CD4-positive, alpha-beta T cell treated with Interleukin-6 for 4 hours (primary cell): ENCODE measurements around the gene CHN2.
A peak's percentile ranks its signal among the peaks of the same experiment; 100 is the strongest.

Source experiments
- DNase-seq: peaks from one replicate; pipeline ENCODE4 v3.0.0-alpha.2; 2020; ENCODE audit warnings: mixed read lengths

Gene CHN2

GRCh38 chr7:29340696-29341095, 146.1 kb downstream of the CHN2 start:
- no peak for DNase-seq

DNA sequence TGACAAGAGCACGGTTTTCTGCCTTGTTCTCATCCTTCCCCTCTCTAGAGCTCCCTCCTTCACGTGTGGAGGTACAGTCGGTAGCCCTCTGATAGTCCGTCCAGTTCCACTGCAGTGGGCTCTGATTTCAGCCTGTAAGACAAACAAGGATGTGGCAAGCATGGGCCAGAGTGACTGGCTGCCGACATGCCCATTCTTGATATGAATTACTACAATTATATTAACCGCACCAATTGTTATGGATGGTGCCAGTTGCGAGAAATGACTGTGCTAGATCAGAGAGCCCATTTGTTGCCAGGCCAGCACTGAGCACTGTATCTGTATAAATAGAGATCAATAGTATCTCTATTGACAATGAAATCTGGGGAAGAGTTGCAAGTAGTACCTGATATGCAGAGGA, 146.6 kb downstream of the CHN2 start:
- DNase-seq: no peak

DNA sequence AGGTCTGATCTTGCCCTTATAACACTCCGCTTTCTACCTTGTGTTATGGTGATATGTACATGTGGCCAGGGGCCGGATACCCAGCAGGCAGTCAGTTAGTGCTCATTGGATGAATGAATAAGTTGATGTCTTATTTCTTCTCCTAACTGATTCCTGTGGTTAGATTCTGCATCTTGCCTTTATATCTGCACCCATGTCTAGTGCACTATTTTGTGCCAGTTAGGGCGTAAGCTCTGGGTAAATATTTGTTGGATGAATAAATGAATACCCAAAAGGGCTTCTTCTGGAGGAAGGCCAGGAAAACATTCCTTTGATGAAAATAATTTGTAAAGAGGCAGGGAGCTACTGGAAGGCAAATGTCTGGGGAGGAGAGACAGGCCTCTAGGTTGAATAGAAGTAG, 148.2 kb downstream of the CHN2 start:
- DNase-seq: no peak

GRCh38 chr7:29343399-29343798, 148.8 kb downstream of the CHN2 start:
- DNase-seq: no peak

GRCh38 chr7:29344334-29344978, 149.9 kb downstream of the CHN2 start:
- DNase-seq: no peak

GRCh38 chr7:29345590-29345989, 151.0 kb downstream of the CHN2 start:
- peak; percentile 16 for DNase-seq

DNA sequence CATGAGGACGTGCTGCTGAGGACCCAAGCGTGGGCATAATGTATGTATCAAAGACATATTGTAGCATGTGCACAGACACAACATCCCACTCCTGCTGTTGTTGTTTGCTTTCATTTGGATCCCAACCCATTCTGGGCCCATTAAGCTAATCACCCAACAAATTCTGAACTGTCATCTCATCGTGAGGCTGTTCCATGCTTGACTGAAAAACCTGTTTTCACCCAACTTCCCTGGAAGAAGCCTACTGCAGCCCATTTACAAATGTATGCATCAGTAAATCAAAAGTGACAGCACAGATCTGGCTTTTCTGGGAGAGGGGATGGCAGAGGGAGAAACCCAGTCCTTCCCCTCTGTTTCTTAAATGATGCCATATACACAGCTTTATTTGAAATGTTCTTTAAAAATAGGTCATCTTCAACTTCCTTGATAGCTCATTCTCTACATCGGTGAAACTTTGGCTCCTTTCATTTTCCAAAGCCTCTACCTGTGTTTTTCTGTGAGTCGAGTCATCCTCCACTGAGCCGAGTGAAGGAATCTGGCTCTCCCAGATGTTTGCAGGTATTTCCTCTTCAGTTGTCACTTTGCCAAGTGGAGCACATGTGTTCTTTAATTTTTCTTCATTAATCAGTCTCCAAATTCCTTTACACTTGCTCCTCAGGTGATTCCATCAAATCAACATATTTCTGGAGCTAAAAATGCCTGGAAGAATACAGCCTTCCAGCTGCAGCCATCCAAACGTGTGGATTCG, 151.8 kb downstream of the CHN2 start:
- no peak for DNase-seq

- no peak for DNase-seq
These were observed 154.8 kb downstream of the CHN2 start for GRCh38 chr7:29349362-29349761.

DNA sequence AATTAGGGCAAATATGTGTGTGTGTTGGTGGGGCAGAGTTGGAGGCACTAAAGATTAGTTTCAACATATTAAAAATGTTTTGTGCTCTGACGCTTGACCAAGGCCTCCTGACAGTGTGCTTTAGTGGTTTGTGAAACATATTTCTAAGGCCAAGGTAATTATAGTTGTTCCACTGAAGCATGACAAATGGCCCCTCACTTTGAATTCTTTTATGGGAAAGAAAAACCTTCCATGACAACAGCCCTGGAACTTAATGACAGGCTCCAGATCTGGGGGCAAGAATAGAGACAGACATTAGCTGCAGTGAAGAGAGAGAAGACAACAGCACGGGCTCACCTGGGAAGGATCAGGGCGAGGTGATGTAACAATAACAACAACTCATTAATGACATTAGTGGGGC, 155.8 kb downstream of the CHN2 start:
- DNase-seq: no peak

DNA sequence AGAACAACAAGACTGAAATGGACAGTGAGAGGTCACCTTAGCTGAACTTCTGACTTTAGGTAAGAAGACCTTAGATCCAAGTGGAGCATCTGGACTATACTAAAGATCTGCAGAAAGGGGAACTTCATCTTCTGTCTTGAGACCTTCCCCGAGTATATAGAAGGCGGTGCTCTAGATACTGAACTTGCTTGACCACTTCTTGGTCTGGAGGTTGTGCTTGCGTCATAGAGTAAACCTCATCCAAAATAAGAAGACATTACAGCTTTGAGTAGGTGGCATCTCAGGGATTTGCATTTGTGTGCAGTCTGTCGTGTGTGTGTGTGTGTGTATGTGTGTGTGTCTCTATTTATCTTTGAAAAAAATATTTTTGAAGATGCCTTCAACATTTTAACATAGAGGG, 157.5 kb downstream of the CHN2 start:
- no peak for DNase-seq

- DNase-seq: no peak
These were observed 159.2 kb downstream of the CHN2 start for GRCh38 chr7:29353810-29354209.

GRCh38 chr7:29354340-29354739, 159.8 kb downstream of the CHN2 start:
- DNase-seq: no peak

DNA sequence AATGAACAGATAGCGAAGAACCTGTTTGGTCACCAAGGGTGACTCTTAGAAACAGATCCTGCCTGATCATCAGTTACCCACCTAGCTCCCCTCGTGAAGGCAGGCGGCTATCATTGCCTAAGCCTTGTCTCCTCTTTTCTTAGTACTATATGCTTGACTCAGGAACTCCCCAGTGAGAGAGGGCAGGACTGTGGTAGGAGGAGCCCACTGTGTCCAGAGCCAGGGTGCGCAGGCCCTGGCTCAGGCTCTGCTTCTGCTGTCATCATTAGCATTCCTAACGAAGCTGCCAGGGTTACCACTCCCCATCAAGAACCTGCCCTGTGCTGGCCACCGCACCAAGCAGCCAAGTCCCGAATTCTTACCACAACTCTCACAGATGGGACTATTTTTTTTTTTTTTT, 160.8 kb downstream of the CHN2 start:
- no peak for DNase-seq

DNA sequence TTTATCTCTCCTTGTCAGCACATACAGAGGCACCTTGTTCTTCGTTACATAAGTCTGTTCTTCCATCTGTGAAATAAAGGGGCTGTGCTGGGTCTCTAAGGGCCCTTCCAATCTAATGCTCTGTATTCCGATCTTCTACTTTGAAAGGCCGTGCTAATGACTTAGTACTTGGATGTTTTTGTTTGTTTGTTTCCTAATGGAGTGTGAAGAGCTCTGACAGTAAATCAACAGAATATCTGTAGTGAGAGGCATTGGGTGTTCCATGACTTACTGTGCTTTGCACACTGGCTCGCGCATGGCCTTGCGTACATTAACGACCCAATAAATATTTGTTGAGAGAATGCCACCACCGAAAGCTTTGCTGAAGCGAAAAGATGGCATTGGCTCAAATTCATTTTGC, 162.1 kb downstream of the CHN2 start:
- no peak for DNase-seq

- no peak for DNase-seq
These were observed 165.0 kb downstream of the CHN2 start for GRCh38 chr7:29359482-29360093.

DNA sequence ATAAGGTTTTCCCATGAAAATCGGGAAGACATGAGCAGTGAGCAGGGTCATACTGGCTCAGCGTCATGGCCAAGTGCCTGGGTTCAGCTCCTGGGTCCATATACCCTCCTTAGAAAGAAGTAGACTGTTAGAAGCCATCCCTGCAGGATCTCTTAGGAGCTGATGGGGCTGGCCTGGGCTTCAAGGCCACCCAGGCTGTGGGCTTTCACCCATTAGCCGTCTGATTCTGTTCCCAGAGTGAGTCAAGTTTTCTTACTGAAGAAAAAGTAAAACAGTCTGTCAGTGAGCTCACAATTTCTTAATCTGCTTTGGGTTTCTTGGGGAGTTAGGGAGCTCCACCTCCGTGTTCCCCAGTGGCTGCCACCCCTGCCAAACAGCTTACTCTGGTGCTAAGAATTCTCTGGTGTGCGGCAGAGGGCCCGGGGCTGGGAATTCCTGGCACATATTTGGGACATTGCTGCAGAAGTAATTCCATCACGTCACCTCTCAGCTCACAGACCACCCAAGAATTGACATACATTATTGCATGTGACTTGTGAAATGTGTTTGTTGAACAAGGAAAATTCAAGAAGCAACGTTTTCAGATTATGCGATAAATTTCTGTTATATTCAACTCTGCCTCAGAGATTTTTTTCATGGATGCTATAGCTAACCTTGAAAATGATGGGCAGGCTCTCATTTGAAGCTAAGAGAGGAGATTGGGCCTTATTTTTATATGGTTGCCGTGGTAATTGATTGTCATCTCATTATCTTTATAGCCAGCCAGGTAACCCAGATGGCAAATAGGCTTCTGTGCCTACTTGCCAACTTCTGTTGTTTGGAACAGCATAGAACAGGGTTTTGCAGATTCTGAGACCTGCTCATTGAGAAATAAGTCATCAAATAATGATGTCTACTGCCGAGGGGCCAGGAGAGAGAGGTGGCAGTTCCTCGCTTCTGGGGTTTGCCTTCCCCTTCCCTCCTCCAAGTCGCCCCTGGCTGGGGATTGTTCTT, 166.4 kb downstream of the CHN2 start:
- DNase-seq: no peak

DNA sequence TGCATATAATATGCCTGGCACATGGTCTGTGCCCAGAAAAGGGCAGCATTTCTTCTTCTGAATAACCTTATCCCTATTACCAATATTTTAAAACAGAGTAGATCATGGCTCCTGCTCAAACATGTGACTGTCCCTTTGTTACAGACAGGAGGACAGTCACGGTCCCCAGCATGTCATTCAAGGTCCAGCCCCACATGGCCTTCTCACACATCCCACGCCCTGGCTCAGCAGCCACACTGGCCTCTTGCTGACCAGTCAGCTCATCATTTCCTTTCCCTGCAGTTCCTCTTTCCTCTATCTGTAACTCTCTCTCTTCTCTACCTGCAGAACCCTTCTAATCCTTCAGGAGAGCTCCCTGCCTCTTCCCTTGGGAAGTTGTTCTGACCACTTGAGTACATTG, 167.8 kb downstream of the CHN2 start:
- DNase-seq: no peak

DNA sequence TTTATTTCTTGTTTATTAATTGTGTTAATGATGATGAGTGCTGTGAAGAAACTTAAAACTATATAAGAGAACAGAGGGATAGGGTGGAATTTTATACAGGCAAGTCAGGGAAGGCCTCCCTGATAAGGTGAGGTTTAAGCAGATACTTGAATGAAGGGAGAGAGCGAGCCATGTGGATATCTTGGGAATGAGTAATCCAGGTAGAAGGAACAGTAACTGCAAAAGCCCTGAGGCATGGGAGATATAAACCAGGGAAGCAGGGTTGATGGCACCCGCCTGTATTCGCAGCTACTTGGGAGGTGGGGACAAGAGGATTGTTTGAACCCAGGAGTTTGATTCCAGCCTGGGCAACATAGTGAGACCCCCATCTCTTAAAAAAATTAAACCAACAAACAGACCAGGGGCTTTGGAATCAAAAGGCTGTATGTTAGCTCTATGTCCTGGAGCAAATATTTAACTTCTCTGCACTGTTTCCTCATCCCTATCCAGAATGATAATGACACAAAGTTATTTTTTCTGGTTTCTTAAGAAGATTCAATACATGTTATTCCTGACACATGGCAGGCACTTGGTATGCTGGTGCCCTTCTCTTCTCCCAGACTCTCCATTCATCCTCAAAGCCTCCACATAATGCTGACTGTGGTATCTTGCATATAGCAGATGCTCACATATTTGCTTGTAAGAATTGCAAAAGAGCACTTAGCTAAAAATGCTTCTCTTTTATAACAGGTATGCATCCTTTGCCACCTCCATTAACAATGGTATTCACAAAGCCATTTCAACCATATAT, 169.3 kb downstream of the CHN2 start:
- no peak for DNase-seq

GRCh38 chr7:29364661-29365060, 170.1 kb downstream of the CHN2 start:
- DNase-seq: no peak

DNA sequence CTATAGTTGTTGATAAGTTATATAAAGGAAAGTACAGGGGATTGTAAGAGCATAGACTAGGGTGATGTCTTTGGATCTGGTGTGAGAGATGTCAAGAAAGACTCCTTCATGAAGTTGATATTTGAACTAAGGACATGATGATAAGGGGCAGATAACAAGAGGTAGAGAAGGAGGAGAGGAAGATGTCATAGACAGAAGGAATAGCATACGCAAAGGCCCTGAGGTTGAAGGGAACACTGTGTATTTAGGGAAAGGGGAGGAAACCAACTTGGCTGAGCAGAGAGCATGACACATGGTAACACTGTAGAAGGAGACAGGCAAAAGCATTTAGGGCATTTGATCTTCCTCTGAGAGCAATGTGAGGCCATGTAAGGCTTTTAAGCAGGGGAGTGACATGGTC, 170.8 kb downstream of the CHN2 start:
- DNase-seq: no peak

GRCh38 chr7:29367784-29368183, 173.2 kb downstream of the CHN2 start:
- no peak for DNase-seq

- DNase-seq: no peak
These were observed 175.4 kb downstream of the CHN2 start for GRCh38 chr7:29369909-29370488.
